ENCODE results near the gene CEMP1.
A peak's percentile ranks its signal among the peaks of the same experiment; 100 is the strongest.
"Not testable (repeated sequence)": the region's sequence is repeated elsewhere in the genome, so short reads cannot be mapped to it uniquely, and the experiment has no call there.

The CEMP1 gene, protein sequence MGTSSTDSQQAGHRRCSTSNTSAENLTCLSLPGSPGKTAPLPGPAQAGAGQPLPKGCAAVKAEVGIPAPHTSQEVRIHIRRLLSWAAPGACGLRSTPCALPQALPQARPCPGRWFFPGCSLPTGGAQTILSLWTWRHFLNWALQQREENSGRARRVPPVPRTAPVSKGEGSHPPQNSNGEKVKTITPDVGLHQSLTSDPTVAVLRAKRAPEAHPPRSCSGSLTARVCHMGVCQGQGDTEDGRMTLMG

GRCh38 chr16:2531371-2531695 lies at the start of gene CEMP1:
TSS of gene CEMP1 (minus strand) at chr16:2531408. CDS start at chr16:2531073, 335 bp downstream.
- no peak for DNase-seq (ENCODE audit: low read depth in 2 of 2)

GRCh38 chr16:2580818-2581217 lies 49.6 kb upstream of the CEMP1 start:
- not testable (repeated sequence) for DNase-seq (ENCODE audit: low read depth in 2 of 2)

DNA sequence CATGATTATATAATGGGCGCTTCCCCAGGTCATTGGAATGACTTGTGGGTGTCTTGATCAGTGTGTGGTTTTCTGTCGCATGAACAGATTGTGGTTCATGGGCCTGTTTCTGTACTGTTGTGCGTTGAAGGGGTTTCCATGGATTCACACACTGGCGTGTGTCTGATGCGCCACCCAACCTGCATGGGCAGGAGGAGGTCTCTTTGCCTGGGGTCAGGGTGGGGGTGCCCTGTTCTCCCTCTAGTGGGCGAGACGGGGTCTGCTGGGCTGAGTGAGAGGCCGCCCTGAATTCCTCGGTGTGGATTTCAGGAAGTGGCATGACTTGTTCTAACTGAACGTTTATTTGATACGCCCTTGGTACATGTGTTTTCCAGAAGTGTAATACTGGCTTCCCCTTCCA lies 48.9 kb upstream of the CEMP1 start:
- DNase-seq (ENCODE audit: low read depth in 2 of 2), result not testable (repeated sequence)

DNA sequence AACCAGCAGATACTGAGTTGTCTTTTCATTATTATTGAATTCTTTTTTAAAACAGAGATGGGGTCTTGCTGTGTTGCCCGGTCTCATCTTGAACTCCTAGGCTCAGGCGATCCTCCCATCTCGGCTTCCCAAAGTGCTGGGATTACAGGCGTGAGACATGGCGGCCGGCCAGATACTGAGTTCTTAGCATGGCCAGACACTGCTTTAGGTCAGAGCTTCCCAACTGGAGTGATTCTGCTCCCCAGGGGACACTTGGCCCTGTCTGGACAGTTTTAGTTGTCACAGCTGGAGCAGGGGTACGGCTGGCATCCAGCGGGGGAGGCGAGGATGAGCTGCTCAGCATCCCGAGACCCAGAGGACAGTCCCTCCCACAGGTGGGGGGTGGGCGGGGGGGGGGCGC lies 47.7 kb upstream of the CEMP1 start:
- DNase-seq (ENCODE audit: low read depth in 2 of 2), result not testable (repeated sequence)

GRCh38 chr16:2577044-2577443 lies 45.8 kb upstream of the CEMP1 start:
- not testable (repeated sequence) for DNase-seq (ENCODE audit: low read depth in 2 of 2)

DNA sequence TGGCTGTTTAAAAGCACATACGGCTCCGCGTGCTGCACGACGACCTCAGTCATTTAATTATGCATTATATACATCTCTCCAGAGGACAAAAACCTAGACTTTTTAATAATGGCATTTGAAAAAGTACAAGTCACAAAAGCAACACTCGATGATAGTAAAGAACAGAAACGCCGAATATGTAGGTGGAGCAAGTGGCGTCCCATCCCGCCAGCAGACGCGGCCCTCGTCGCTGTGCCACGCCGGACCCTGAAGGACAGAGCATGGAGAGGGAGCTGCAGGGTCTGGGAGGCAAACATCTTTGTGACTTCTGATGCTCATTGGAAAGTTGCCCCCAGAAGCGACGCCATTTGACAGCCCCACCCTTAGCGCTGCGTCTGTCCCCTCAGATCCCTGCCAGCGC lies 44.6 kb upstream of the CEMP1 start:
- DNase-seq (ENCODE audit: low read depth in 2 of 2), result not testable (repeated sequence)

DNA sequence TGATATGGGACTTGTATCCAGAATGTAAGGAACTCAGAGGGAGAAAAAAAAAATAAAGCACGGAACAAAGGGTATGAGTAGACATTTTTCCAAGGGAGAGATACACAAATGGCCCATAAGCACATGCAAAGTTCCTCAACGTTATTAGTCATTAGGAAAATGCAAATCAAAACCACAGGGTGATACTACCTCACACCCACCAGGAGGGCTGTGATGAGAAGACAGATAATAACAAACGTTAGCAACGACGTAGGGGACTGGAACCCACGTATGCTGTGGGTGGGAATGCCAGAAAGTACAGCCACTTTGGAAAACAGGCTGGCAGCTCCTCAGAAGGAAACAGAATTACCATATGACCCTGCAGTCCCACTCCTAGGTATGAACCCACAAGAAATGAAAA lies 41.5 kb upstream of the CEMP1 start:
- not testable (repeated sequence) for DNase-seq (ENCODE audit: low read depth in 2 of 2)

GRCh38 chr16:2568573-2568972 lies 37.4 kb upstream of the CEMP1 start:
- DNase-seq (ENCODE audit: low read depth in 2 of 2), result not testable (repeated sequence)

DNA sequence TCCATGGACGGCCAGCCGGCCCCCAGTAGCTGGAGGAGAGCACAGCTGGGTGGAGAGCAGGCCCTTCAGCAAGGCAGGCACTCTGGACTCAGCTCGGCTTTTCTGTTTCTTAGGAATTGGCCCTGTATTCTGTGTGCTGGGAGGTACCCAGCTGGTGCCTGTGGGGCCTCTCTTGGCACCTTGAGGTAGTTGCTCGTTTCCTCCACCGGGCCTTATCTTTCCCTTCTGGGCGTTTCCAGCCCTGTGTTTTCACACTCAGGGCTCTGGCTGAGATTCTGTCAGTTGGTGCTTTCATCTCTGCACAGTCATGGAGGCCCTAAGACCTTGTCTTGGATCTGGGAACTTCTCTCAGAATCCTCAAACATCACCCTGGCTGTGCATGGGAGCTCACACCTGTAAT lies 36.3 kb upstream of the CEMP1 start:
- DNase-seq (ENCODE audit: low read depth in 2 of 2), result not testable (repeated sequence)

GRCh38 chr16:2560798-2561133 lies 29.6 kb upstream of the CEMP1 start:
- peak; percentile 40 to 60 for DNase-seq (ENCODE audit: low read depth in 2 of 2)

GRCh38 chr16:2560131-2560797 lies 29.1 kb upstream of the CEMP1 start:
- not testable (repeated sequence) for DNase-seq (ENCODE audit: low read depth in 2 of 2)

- DNase-seq (ENCODE audit: low read depth in 2 of 2), result not testable (repeated sequence)
These were observed 25.9 kb upstream of the CEMP1 start for GRCh38 chr16:2557150-2557549.

DNA sequence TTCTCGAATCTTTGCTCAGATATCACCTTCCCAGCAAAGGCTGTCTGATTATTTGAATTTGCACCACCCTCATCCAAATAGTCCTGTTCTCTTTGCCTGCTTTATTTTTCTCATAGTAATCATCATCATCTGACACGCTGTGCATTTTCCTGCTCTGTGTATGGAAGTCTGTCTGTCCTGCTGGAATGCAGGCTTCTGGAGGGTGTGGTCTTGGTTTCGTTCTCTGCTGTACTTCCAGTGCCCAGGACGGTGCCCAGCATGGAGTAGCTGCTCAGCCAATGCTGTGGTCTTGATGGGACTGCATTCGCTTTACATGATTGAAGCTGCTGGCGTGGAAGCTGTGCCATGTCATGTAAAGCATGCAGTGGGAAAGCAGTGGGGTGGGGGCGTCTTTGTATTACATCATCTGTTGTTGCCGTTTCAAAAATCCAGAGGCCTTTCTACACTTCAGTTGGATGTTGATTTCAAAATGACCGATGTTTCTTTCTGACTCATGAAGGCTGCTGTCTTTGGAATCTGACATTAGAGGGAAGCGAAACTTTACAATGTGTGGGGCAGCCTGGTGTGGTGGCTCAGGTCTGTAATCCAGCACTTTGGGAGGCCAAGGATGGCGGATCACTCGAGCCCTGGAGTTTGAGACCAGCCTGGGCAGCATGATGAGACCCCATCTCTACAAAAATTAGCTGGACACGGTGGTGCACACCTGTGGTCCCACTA lies 23.7 kb upstream of the CEMP1 start:
- not testable (repeated sequence) for DNase-seq (ENCODE audit: low read depth in 2 of 2)

DNA sequence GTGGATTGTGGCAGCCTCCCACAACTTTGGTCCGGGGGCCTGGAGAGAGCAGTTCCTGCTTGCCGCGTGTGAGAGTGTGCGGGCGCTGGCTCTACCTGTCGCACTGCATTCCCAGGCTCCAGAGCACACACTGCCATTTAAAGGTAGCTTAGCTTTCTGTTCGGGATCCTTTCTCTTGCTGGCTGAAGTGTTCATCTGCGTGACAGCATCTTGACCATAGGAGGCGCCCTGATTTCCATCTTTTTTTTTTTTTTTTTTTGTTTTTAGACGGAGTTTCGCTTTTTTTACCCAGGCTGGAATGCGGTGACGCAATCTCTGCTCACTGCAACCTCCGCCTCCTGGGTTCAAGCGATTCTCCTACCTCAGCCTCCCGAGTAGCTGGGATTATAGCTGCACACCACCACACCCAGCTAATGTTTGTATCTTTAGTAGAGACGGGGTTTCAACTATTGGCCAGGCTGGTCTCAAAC lies 20.2 kb upstream of the CEMP1 start:
- not testable (repeated sequence) for DNase-seq (ENCODE audit: low read depth in 2 of 2)

DNA sequence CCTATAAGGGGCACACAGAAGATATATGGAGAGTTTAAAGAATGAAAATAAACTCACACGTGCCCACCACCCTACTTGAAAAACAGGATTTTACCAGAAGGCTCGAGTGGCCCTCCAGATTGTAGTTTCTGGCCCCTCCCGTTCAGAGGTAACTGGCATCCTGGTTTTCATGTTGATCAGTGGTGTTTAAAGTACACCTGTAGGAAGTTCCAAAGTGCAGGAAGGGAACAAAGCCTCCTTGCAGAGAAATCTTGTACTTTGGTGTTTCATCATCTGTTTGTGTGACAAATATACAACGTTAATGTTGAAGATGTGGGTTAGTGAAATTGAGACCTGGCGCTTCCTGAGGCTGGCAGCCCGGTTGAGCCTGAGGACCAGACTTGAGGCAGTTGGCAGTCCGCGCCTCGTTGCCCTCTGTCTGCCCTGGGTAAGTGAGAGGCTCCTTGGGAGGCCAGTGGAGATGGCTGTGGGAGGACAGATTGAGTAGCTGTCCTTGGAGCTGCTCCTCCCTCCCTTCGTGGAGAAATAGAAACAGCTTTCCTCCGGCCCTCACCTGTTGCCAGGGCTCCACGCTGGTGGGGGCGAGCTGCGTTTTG lies 19.2 kb upstream of the CEMP1 start:
- not testable (repeated sequence) for DNase-seq (ENCODE audit: low read depth in 2 of 2)

GRCh38 chr16:2543771-2544170 lies 12.6 kb upstream of the CEMP1 start:
- not testable (repeated sequence) for DNase-seq (ENCODE audit: low read depth in 2 of 2)

DNA sequence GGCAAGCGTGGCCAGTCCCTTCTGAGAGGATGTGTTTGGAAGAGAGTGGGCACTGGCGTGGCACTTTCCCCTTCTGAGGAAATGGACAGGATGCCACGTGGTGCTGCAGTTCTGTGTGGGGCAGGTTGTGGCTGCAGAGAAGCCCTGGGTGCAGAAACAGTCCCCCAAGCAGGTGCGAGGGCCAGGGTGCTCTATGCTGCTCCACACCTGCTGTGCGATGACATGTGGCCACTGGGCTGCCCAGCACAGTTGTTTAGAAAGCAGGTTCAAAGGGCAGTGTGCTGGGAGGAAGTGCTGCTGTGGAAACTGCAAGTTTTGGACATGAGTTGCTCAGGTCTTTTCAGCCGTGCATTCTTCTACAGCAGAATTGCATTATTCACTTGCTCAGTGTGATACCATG lies 10.2 kb upstream of the CEMP1 start:
- DNase-seq (ENCODE audit: low read depth in 2 of 2), result not testable (repeated sequence)

- not testable (repeated sequence) for DNase-seq (ENCODE audit: low read depth in 2 of 2)
These were observed 9.7 kb upstream of the CEMP1 start for GRCh38 chr16:2540912-2541311.

DNA sequence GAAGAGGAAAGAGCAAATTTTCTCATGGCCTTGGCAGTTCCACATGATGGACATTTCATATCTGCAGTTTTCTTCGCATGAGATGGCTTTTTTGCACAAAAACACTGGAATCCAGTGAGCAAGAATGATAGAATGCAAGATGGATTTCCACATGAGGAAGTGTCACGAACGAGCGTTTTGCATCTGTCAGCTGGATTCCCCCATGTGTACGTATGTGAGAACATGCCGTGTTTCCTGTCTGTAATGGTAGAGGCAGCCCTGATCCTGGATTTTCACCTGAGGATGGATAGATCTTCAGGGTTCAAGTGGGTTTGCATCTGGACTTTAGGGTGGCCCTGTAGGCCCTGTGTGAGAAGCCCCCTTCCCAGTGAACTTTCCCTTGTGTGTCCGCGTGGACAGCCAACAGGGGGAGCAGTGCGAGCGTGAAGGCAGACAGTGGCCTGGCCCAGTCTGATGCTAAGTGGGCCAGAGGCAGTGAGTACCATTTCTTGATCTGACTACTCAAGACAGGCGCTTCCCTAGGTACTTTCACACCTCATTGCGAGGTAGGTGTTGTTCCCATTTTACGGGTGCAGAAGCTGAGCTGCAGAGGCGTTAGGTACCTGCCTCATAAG lies 8.7 kb upstream of the CEMP1 start:
- not testable (repeated sequence) for DNase-seq (ENCODE audit: low read depth in 2 of 2)

DNA sequence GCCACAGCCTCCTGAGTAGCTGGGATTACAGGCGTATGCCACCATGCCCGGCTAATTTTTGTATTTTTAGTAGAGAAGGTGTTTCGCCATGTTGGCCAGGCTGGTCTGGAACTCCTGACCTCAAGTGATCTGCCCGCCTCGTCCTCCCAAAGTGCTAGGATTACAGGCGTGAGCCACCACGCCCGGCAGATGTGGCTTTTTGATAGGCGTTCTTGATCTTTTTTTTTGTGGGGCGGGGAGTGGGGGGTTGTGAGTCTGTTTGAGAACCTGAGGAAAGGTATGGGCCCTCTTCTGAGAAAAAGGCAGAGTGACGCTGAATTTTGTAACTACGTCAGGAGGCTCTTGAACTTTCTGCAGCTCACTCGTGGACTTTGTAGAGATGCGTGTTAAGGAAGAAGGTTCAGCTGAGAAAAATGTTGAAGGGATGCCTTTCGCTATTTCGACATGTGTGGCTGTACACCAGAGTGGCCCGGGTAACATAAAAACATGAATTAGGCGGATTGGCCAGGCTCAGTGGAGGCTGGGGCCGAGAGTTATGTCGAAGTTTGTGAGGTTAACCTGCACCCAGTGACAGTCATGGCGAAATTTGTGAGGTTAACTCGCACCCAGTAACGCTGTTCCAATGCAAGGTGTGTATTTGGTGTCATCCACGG lies 8.1 kb upstream of the CEMP1 start:
- not testable (repeated sequence) for DNase-seq (ENCODE audit: low read depth in 2 of 2)

All from stimulated activated CD4-positive, alpha-beta T cell treated with anti-CD3 and anti-CD28 coated beads, Interleukin-12 subunit alpha, Interleukin-12 subunit beta, amount 100 ng/mL, for 24 hours (primary cell).